Activated CD4-positive, alpha-beta T cell treated with anti-CD3 and anti-CD28 coated beads, Interleukin-2, amount 10 ng/mL, durations not matched to agents 7 days and 5 days (primary cell): ENCODE measurements around the gene KRTAP10-1. TPM values are rescaled to one million over a fixed set of nuclear protein-coding genes. Genes with fewer than 3 reads are reported as not detected.
"Not testable (repeated sequence)": the region's sequence is repeated elsewhere in the genome, so short reads cannot be mapped to it uniquely, and the experiment has no call there.

Experiments used
- CTCF ChIA-PET: fragments of 350-600 bp; sonication (Branson Sonifier 250); formaldehyde crosslinking; loops from one replicate; lab custom pipeline; 2021; ENCODE audit warnings: antibody characterized with exemption; lab: Charles Lee
- POLR2A ChIA-PET: fragments of 350-600 bp; sonication (Branson Sonifier 250); formaldehyde crosslinking; loops from one replicate; lab custom pipeline; 2021; ENCODE audit warnings: antibody characterized with exemption; lab: Charles Lee
- DNase-seq: peaks from one replicate; pipeline ENCODE4 v3.0.0-alpha.2; 2020
- H3K27ac Mint-ChIP-seq: one replicate; pipeline ENCODE4 v1.8.0; 2021; ENCODE audit warnings: mild to moderate bottlenecking, moderate library complexity, mixed read lengths
- H3K27me3 Mint-ChIP-seq: one replicate; pipeline ENCODE4 v1.8.0; 2021; ENCODE audit warnings: mixed read lengths
- H3K36me3 Mint-ChIP-seq: one replicate; pipeline ENCODE4 v1.8.0; 2021; ENCODE audit warnings: low read depth, mixed read lengths
- H3K4me1 Mint-ChIP-seq: one replicate; pipeline ENCODE4 v1.8.0; 2021; ENCODE audit warnings: mixed read lengths
- H3K4me3 Mint-ChIP-seq: one replicate; pipeline ENCODE4 v1.8.0; 2021; ENCODE audit warnings: mild to moderate bottlenecking, moderate library complexity, mixed read lengths
- H3K9me3 Mint-ChIP-seq: one replicate; pipeline ENCODE4 v1.8.0; 2021; ENCODE audit warnings: mixed read lengths
- total RNA-seq, 2 experiments: library from RNA; stranded (reverse); gene quantifications; one replicate each; pipeline ENCODE4 v1.2.3, GENCODE V29; 2021

The KRTAP10-1 gene
- total RNA-seq, 2 experiments from 2014 or later: not detected

GRCh38 chr21:44503006-44503889 lies 36.7 kb downstream of the KRTAP10-1 start:
- H3K9me3 Mint-ChIP-seq, H3K36me3 Mint-ChIP-seq, H3K4me3 Mint-ChIP-seq, DNase-seq, H3K27me3 Mint-ChIP-seq, H3K27ac Mint-ChIP-seq, POLR2A ChIA-PET, H3K4me1 Mint-ChIP-seq: not testable (repeated sequence)
- CTCF ChIA-PET: interaction anchor here (0.6 to 1.0 kb wide), 7 partner anchors 10 to 1026 kb away, joined by 3 to 6 read pairs (median 3); no protein-coding TSS in a partner anchor

- H3K27ac Mint-ChIP-seq: no peak overlapping the region
Observed at GRCh38 chr21:44502171-44502958, 37.6 kb downstream of the KRTAP10-1 start.

GRCh38 chr21:44500111-44500510 lies 39.9 kb downstream of the KRTAP10-1 start:
- no peak overlapping the region for H3K4me3 Mint-ChIP-seq

More at GRCh38 chr21:44502171-44502958, 37.6 kb downstream of the KRTAP10-1 start:
- Mint-ChIP-seq H3K4me3 (no peak overlapping the region), H3K27me3 (peaks cover under 1% of the 10 kb centered on the region), H3K36me3 (no peaks in the 10 kb centered on the region), H3K9me3 (no peaks in the 10 kb centered on the region), H3K4me1 (peaks cover 3% of the 10 kb centered on the region)
- DNase-seq: no peak
- ChIA-PET POLR2A (no interaction called here), CTCF (interaction anchor here (0.6 to 2.3 kb wide), 4 partner anchors 8 to 427 kb away, joined by 3 to 8 read pairs (median 3); no protein-coding TSS in a partner anchor)

GRCh38 chr21:44499631-44500030 lies 40.4 kb downstream of the KRTAP10-1 start:
- H3K27me3 Mint-ChIP-seq: peaks cover 3% of the 10 kb centered on the region
- H3K4me3 Mint-ChIP-seq: no peak overlapping the region

More at GRCh38 chr21:44500111-44500510, 39.9 kb downstream of the KRTAP10-1 start:
- DNase-seq: no peak
- H3K36me3 Mint-ChIP-seq: no peaks in the 10 kb centered on the region
- H3K27me3 Mint-ChIP-seq: peaks cover 3% of the 10 kb centered on the region
- ChIA-PET POLR2A (no interaction called here), CTCF (no interaction called here)
- H3K27ac Mint-ChIP-seq: no peak overlapping the region
- H3K9me3 Mint-ChIP-seq: no peaks in the 10 kb centered on the region
- peaks cover 3% of the 10 kb centered on the region for H3K4me1 Mint-ChIP-seq

GRCh38 chr21:44499211-44499560 lies 40.8 kb downstream of the KRTAP10-1 start:
- POLR2A ChIA-PET: no interaction called here
- CTCF ChIA-PET: no interaction called here
- H3K27me3 Mint-ChIP-seq: peaks cover 3% of the 10 kb centered on the region
- H3K4me1 Mint-ChIP-seq: peaks cover 3% of the 10 kb centered on the region
- no peaks in the 10 kb centered on the region for H3K9me3 Mint-ChIP-seq
- no peak for DNase-seq
- H3K36me3 Mint-ChIP-seq: no peaks in the 10 kb centered on the region
- H3K4me3 Mint-ChIP-seq: no peak overlapping the region
- no peak overlapping the region for H3K27ac Mint-ChIP-seq

More at GRCh38 chr21:44499631-44500030, 40.4 kb downstream of the KRTAP10-1 start:
- POLR2A ChIA-PET: no interaction called here
- no peak for DNase-seq
- H3K27ac Mint-ChIP-seq: no peak overlapping the region
- no peaks in the 10 kb centered on the region for H3K9me3 Mint-ChIP-seq
- H3K36me3 Mint-ChIP-seq: no peaks in the 10 kb centered on the region
- CTCF ChIA-PET: no interaction called here
- peaks cover 3% of the 10 kb centered on the region for H3K4me1 Mint-ChIP-seq

- ChIA-PET POLR2A (no interaction called here), CTCF (no interaction called here)
- Mint-ChIP-seq H3K9me3 (peaks cover under 1% of the 10 kb centered on the region), H3K27me3 (peaks cover 3% of the 10 kb centered on the region), H3K27ac (no peak overlapping the region), H3K36me3 (no peaks in the 10 kb centered on the region), H3K4me1 (no peaks in the 10 kb centered on the region), H3K4me3 (no peak overlapping the region)
- DNase-seq: no peak
Observed at GRCh38 chr21:44498280-44499210, 41.5 kb downstream of the KRTAP10-1 start.

GRCh38 chr21:44497703-44498126 lies 42.3 kb downstream of the KRTAP10-1 start:
- DNase-seq: no peak
- Mint-ChIP-seq H3K4me1 (no peaks in the 10 kb centered on the region), H3K36me3 (peaks cover 4% of the 10 kb centered on the region), H3K4me3 (no peak overlapping the region), H3K9me3 (peaks cover 9% of the 10 kb centered on the region), H3K27me3 (peaks cover 3% of the 10 kb centered on the region), H3K27ac (no peak overlapping the region)
- CTCF ChIA-PET: no interaction called here
- POLR2A ChIA-PET: no interaction called here

- peaks cover 3% of the 10 kb centered on the region for H3K27me3 Mint-ChIP-seq
- H3K27ac Mint-ChIP-seq: no peak overlapping the region
- H3K36me3 Mint-ChIP-seq: peaks cover 7% of the 10 kb centered on the region
- peaks cover 18% of the 10 kb centered on the region for H3K9me3 Mint-ChIP-seq
- H3K4me1 Mint-ChIP-seq: peaks cover 2% of the 10 kb centered on the region
- ChIA-PET POLR2A (no interaction called here), CTCF (no interaction called here)
- DNase-seq: no peak
- H3K4me3 Mint-ChIP-seq: no peak overlapping the region
Observed at GRCh38 chr21:44496564-44497550, 43.1 kb downstream of the KRTAP10-1 start.

GRCh38 chr21:44495611-44496563 lies 44.1 kb downstream of the KRTAP10-1 start:
- CTCF ChIA-PET: interaction anchor here (2.8 kb wide), 1 partner anchor 14 kb away, joined by 12 read pairs; no protein-coding TSS in a partner anchor
- no peak overlapping the region for H3K27ac Mint-ChIP-seq
- POLR2A ChIA-PET: no interaction called here
- peaks cover 21% of the 10 kb centered on the region for H3K9me3 Mint-ChIP-seq
- peaks cover 3% of the 10 kb centered on the region for H3K27me3 Mint-ChIP-seq
- DNase-seq: no peak
- no peak overlapping the region for H3K4me3 Mint-ChIP-seq
- peaks cover 9% of the 10 kb centered on the region for H3K36me3 Mint-ChIP-seq
- H3K4me1 Mint-ChIP-seq: peaks cover 2% of the 10 kb centered on the region

- no peak overlapping the region for H3K27ac Mint-ChIP-seq
- H3K36me3 Mint-ChIP-seq: peaks cover 9% of the 10 kb centered on the region
- POLR2A ChIA-PET: no interaction called here
- CTCF ChIA-PET: interaction anchor here (0.5 to 2.8 kb wide), 2 partner anchors 15 to 477 kb away, joined by 7 to 12 read pairs; no protein-coding TSS in a partner anchor
- H3K9me3 Mint-ChIP-seq: peaks cover 21% of the 10 kb centered on the region
- peaks cover 2% of the 10 kb centered on the region for H3K4me1 Mint-ChIP-seq
- H3K27me3 Mint-ChIP-seq: peaks cover 3% of the 10 kb centered on the region
- H3K4me3 Mint-ChIP-seq: no peak overlapping the region
- DNase-seq: no peak
Observed at GRCh38 chr21:44494956-44495355, 45.0 kb downstream of the KRTAP10-1 start.
